HCT116 (cell line): Measurements from ENCODE around the gene STK16. TPM values are rescaled to one million over a fixed set of nuclear protein-coding genes. Genes with fewer than 3 reads are reported as not detected.

Experiments used
- ATAC-seq: fragments of 200-7000 bp; cut with Tn5 transposase; 2 replicates; pipeline ENCODE4 v1.9.1; 2020; ENCODE audit warnings: mild to moderate bottlenecking, moderate library complexity
- BruUV-seq: library from RNA; stranded (reverse); fragments of 400-500 nt; replicated peaks from 2 replicates; lab custom pipeline; 2021; lab: Mats Ljungman, UMichigan
- CTCF ChIA-PET: fragments of 300-600 bp; sonication (Branson Sonifier 250); formaldehyde crosslinking; loops from one replicate; lab custom pipeline; 2021; ENCODE audit warnings: antibody characterized with exemption; lab: Charles Lee
- POLR2A ChIA-PET: fragments of 300-600, 350-600 bp; sonication (Branson Sonifier 250); formaldehyde crosslinking; loops from one replicate; lab custom pipeline; 2021; ENCODE audit warnings: antibody characterized with exemption; lab: Charles Lee
- RAD21 ChIA-PET, 2 experiments: fragments of 300-600 bp; sonication (Branson Sonifier 250); formaldehyde crosslinking; loops; one replicate each; lab custom pipeline; 2023; ENCODE audit warnings: low total read pairs in 2 of 2; ENCODE audit not compliant: uncharacterized antibody in 2 of 2, unreplicated experiment in 2 of 2, low non-redundant PET in 1 of 2; lab: Charles Lee
- DNase-seq: peaks from one replicate; pipeline ENCODE4 v3.0.0-alpha.2; 2010; ENCODE audit warnings: low read depth, low spot score
- H2AFZ ChIP-seq: fragments of 200-600 bp; shearing (Covaris generic), sonication (generic); 2 replicates; pipeline ENCODE4 v1.6.1; 2017; ENCODE audit warnings: low read depth, mixed run types, mixed read lengths, antibody characterized with exemption, low read length; ENCODE audit not compliant: poor library complexity, severe bottlenecking
- H3K27ac ChIP-seq: 2 replicates; pipeline ENCODE4 v1.5.1; 2012; ENCODE audit warnings: low read depth, low read length
- H3K27me3 ChIP-seq: fragments of 200-600 bp; sonication (generic); 2 replicates; pipeline ENCODE4 v1.6.1; 2016; ENCODE audit warnings: mixed run types, low read length, mixed read lengths; ENCODE audit not compliant: insufficient read depth
- H3K36me3 ChIP-seq, 2 experiments: fragments of 200-500 bp in 1 of 2; fragments of 200-600 bp in 1 of 2; sonication (Bioruptor generic) in 1 of 2; sonication (generic) in 1 of 2; 2 replicates each; pipeline versions ENCODE4 v1.5.1 to v1.6.1; 2014 to 2016; ENCODE audit warnings: low read length in 2 of 2, inconsistent platforms in 1 of 2, mixed read lengths in 1 of 2, mixed run types in 1 of 2; ENCODE audit not compliant: insufficient read depth in 2 of 2, control insufficient read depth in 1 of 2
- H3K4me1 ChIP-seq, 2 experiments: fragments of 200-600 bp in 1 of 2; sonication (generic) in 1 of 2; 2 replicates each; pipeline versions ENCODE4 v1.5.1 to v1.6.1; 2012 to 2017; ENCODE audit warnings: low read length in 2 of 2, inconsistent platforms in 1 of 2, mild to moderate bottlenecking in 1 of 2, mixed read lengths in 1 of 2, mixed run types in 1 of 2, moderate library complexity in 1 of 2; ENCODE audit not compliant: insufficient read depth in 2 of 2, control insufficient read depth in 1 of 2
- H3K4me2 ChIP-seq: fragments of 200-600 bp; sonication (generic); 2 replicates; pipeline ENCODE4 v1.6.1; 2017; ENCODE audit warnings: mixed run types, low read length, mixed read lengths
- H3K4me3 ChIP-seq, 2 experiments: fragments of 200-600 bp in 1 of 2; sonication (generic) in 1 of 2; replicated peaks in 1 of 2; 2 replicates each; pipeline ENCODE4 v1.5.1; 2011 to 2016; ENCODE audit warnings: low read length in 2 of 2, control low read depth in 1 of 2, low read depth in 1 of 2, mild to moderate bottlenecking in 1 of 2, mixed read lengths in 1 of 2, mixed run types in 1 of 2
- H3K79me2 ChIP-seq: fragments of 200-600 bp; sonication (generic); 2 replicates; pipeline ENCODE4 v1.6.1; 2017; ENCODE audit warnings: mild to moderate bottlenecking, mixed run types, low read length, moderate library complexity, mixed read lengths; ENCODE audit not compliant: insufficient read depth
- H3K9ac ChIP-seq: fragments of 200-600 bp; sonication (generic); 2 replicates; pipeline ENCODE4 v1.6.1; 2016; ENCODE audit warnings: low read length, mixed read lengths
- H3K9me2 ChIP-seq: fragments of 200-600 bp; sonication (generic), shearing (Covaris generic); 2 replicates; pipeline ENCODE4 v1.6.1; 2017; ENCODE audit warnings: mixed run types, mild to moderate bottlenecking, moderate library complexity; ENCODE audit not compliant: insufficient read depth
- H3K9me3 ChIP-seq, 2 experiments: fragments of 200-500 bp in 1 of 2; fragments of 200-600 bp in 1 of 2; sonication (Bioruptor generic) in 1 of 2; sonication (generic) in 1 of 2; 2 replicates each; pipeline ENCODE4 v1.6.1; 2014 to 2017; ENCODE audit warnings: low read length in 2 of 2, mixed read lengths in 2 of 2, inconsistent platforms in 1 of 2, low read depth in 1 of 2, mild to moderate bottlenecking in 1 of 2, mixed run types in 1 of 2, moderate library complexity in 1 of 2; ENCODE audit not compliant: control insufficient read depth in 1 of 2, insufficient read depth in 1 of 2
- H4K20me1 ChIP-seq: fragments of 200-600 bp; sonication (generic), shearing (Covaris generic); 2 replicates; pipeline ENCODE4 v1.6.1; 2017; ENCODE audit warnings: mixed run types, mild to moderate bottlenecking, moderate library complexity; ENCODE audit not compliant: insufficient read depth
- CBX3 ChIP-seq: IDR thresholded peaks from 2 replicates; pipeline ENCODE4 v1.6.1; 2012; ENCODE audit warnings: low read depth
- CEBPB ChIP-seq: IDR thresholded peaks from 2 replicates; pipeline ENCODE4 v1.6.1; 2012; ENCODE audit warnings: low read depth
- EGR1 ChIP-seq: IDR thresholded peaks from 2 replicates; pipeline ENCODE4 v1.6.1; 2012; ENCODE audit warnings: low read depth
- ELF1 ChIP-seq: IDR thresholded peaks from 2 replicates; pipeline ENCODE4 v1.6.1; 2012; ENCODE audit warnings: low read depth, borderline replicate concordance
- EZH2 ChIP-seq: fragments of 200-600 bp; sonication (generic); IDR thresholded peaks from 2 replicates; pipeline ENCODE4 v1.6.1; 2017; ENCODE audit warnings: antibody characterized with exemption, mixed run types
- FOSL1 ChIP-seq: IDR thresholded peaks from 2 replicates; pipeline ENCODE4 v1.6.1; 2012; ENCODE audit warnings: low read depth
- JUND ChIP-seq: IDR thresholded peaks from 2 replicates; pipeline ENCODE4 v1.6.1; 2012
- POLR2A ChIP-seq: IDR thresholded peaks from 2 replicates; pipeline ENCODE4 v1.7.0; 2011; ENCODE audit warnings: borderline replicate concordance; ENCODE audit not compliant: insufficient read depth, insufficient read length; ENCODE audit errors: extremely low read depth
- RAD21 ChIP-seq: IDR thresholded peaks from 2 replicates; pipeline ENCODE4 v1.6.1; 2012; ENCODE audit warnings: low read depth, mild to moderate bottlenecking
- SP1 ChIP-seq: IDR thresholded peaks from 2 replicates; pipeline ENCODE4 v1.6.1; 2012; ENCODE audit warnings: low read depth
- SRF ChIP-seq: IDR thresholded peaks from 2 replicates; pipeline ENCODE4 v1.6.1; 2012; ENCODE audit warnings: low read depth
- TCF7L2 ChIP-seq: IDR thresholded peaks from 2 replicates; pipeline ENCODE4 v1.7.0; 2011; ENCODE audit warnings: borderline replicate concordance, inconsistent platforms; ENCODE audit not compliant: insufficient read depth, insufficient read length; ENCODE audit errors: extremely low read depth
- YY1 ChIP-seq: IDR thresholded peaks from 2 replicates; pipeline ENCODE4 v1.6.1; 2011; ENCODE audit warnings: low read length, low read depth, moderate library complexity, mild to moderate bottlenecking; ENCODE audit not compliant: insufficient replicate concordance; ENCODE audit errors: extremely low read depth
- intact Hi-C: fragments of 100-400 bp; cut with micrococcal nuclease; formaldehyde crosslinking; loops from 2 replicates; pipeline ENCODE4 v1.10.0; 2022
- total RNA-seq: library from RNA; stranded (reverse); gene quantifications from one replicate; pipeline ENCODE4 v1.2.1, GENCODE V29; 2021; ENCODE audit not compliant: unreplicated experiment
- TF ChIP-seq, protein P1 (sequence below): IDR thresholded peaks from 2 replicates; pipeline ENCODE4 v1.6.1; 2012
- TF ChIP-seq, protein P2 (sequence below): IDR thresholded peaks from 2 replicates; pipeline ENCODE4 v1.6.1; 2011; ENCODE audit warnings: mild to moderate bottlenecking, low read length, moderate library complexity; ENCODE audit not compliant: insufficient replicate concordance; ENCODE audit errors: extremely low read depth
- TF ChIP-seq, protein P3 (sequence below), 3 experiments: fragments of 200-600 bp in 1 of 3; sonication (generic) in 1 of 3; IDR thresholded peaks in 2 of 3; conservative IDR thresholded peaks in 1 of 3; 2 replicates each; pipeline ENCODE4 v1.5.1; 2012 to 2017; ENCODE audit warnings: low read depth in 2 of 3, low read length in 2 of 3, antibody characterized with exemption in 1 of 3, borderline replicate concordance in 1 of 3, control low read depth in 1 of 3, mild to moderate bottlenecking in 1 of 3, mixed read lengths in 1 of 3, mixed run types in 1 of 3, moderate library complexity in 1 of 3; ENCODE audit not compliant: insufficient read depth in 1 of 3
- TF ChIP-seq, protein P4 (sequence below): IDR thresholded peaks from 2 replicates; pipeline ENCODE4 v1.6.1; 2012
- TF ChIP-seq, protein P5 (sequence below): IDR thresholded peaks from 2 replicates; pipeline ENCODE4 v1.6.1; 2012; ENCODE audit warnings: low read depth

STK16 gene
- total RNA-seq, 1 experiment from 2014 or later: 31.4 TPM

DNA sequence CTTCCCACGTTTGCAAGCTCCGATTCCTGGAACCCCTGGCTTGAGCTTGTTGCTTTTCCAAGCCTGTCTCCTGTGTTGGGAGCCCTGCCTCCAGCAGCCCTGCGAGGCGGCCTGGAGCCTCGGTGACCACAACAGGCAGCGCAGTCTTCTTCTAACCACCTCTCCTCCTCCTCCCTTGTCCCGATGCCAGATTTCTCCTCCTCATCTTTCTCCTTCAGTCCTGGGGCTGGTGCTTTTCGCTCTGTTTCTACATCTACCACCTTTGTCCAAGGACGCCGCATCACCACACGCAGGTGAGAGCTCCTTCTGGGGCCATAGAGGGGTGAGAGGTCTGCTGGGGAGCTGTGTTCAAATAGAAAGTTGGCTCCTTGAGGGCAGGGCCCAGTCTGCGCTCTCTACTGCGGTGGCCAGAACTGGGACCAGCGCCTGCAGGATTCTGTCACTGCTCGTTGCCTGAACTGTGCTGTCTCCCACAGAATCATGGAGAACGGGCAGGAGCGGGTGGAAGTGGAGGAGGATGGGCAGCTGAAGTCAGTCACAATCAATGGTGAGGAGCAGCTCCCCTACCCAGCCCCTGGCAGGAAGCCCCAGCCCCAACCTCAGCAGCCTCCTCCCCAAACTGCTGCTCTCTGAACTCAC is 37.8 kb downstream of the STK16 start:
- H3K36me3 ChIP-seq: no peaks in the 10 kb centered on the region
- no peaks in the 10 kb centered on the region for H3K79me2 ChIP-seq
- DNase-seq: no peak
- peaks cover 22 to 33% of the 10 kb centered on the region in 2 experiments for H3K4me1 ChIP-seq
- ChIA-PET CTCF (interaction anchor here (2.2 kb wide), 1 partner anchor 12 kb away, joined by 8 read pairs; no protein-coding TSS in a partner anchor), POLR2A (interaction anchor here (1.4 kb wide), 1 partner anchor 9 kb away, joined by 3 read pairs; no protein-coding TSS in a partner anchor), RAD21 (no interaction called here)
- no peaks in the 10 kb centered on the region for H3K9me2 ChIP-seq
- no peak overlapping the region for H3K4me2 ChIP-seq
- H3K9me3 ChIP-seq: no peaks in the 10 kb centered on the region
- H3K27ac ChIP-seq: no peak overlapping the region; the same call in 1 of the 2 replicates
- H4K20me1 ChIP-seq: no peaks in the 10 kb centered on the region
- no peak overlapping the region for H3K4me3 ChIP-seq
- no peak for TF ChIP-seq EZH2
- TF ChIP-seq, protein P1, sequence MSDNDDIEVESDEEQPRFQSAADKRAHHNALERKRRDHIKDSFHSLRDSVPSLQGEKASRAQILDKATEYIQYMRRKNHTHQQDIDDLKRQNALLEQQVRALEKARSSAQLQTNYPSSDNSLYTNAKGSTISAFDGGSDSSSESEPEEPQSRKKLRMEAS: no peak
- no peak for TF ChIP-seq SRF
- TF ChIP-seq YY1: no peak
- TF ChIP-seq, protein P2, sequence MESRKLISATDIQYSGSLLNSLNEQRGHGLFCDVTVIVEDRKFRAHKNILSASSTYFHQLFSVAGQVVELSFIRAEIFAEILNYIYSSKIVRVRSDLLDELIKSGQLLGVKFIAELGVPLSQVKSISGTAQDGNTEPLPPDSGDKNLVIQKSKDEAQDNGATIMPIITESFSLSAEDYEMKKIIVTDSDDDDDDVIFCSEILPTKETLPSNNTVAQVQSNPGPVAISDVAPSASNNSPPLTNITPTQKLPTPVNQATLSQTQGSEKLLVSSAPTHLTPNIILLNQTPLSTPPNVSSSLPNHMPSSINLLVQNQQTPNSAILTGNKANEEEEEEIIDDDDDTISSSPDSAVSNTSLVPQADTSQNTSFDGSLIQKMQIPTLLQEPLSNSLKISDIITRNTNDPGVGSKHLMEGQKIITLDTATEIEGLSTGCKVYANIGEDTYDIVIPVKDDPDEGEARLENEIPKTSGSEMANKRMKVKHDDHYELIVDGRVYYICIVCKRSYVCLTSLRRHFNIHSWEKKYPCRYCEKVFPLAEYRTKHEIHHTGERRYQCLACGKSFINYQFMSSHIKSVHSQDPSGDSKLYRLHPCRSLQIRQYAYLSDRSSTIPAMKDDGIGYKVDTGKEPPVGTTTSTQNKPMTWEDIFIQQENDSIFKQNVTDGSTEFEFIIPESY: no peak
- no peak for TF ChIP-seq ELF1
- TF ChIP-seq TCF7L2: no peak
- no peak for TF ChIP-seq CEBPB
- TF ChIP-seq JUND: no peak
- TF ChIP-seq CBX3: no peak
- no peak for TF ChIP-seq FOSL1
- TF ChIP-seq, protein P3, sequence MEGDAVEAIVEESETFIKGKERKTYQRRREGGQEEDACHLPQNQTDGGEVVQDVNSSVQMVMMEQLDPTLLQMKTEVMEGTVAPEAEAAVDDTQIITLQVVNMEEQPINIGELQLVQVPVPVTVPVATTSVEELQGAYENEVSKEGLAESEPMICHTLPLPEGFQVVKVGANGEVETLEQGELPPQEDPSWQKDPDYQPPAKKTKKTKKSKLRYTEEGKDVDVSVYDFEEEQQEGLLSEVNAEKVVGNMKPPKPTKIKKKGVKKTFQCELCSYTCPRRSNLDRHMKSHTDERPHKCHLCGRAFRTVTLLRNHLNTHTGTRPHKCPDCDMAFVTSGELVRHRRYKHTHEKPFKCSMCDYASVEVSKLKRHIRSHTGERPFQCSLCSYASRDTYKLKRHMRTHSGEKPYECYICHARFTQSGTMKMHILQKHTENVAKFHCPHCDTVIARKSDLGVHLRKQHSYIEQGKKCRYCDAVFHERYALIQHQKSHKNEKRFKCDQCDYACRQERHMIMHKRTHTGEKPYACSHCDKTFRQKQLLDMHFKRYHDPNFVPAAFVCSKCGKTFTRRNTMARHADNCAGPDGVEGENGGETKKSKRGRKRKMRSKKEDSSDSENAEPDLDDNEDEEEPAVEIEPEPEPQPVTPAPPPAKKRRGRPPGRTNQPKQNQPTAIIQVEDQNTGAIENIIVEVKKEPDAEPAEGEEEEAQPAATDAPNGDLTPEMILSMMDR (IDR thresholded peaks at IDR 0.05 in 2 of 3, conservative IDR thresholded peaks at IDR 0.05 in 1 of 3; ENCODE audit: borderline replicate concordance in 1 of 3, insufficient read depth in 1 of 3, low read depth in 2 of 3, low read length in 2 of 3): no peak
- TF ChIP-seq, protein P4, sequence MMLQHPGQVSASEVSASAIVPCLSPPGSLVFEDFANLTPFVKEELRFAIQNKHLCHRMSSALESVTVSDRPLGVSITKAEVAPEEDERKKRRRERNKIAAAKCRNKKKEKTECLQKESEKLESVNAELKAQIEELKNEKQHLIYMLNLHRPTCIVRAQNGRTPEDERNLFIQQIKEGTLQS: no peak
- TF ChIP-seq POLR2A: no peak
- no peak for TF ChIP-seq SP1
- TF ChIP-seq EGR1: no peak
- no peak for TF ChIP-seq RAD21
- TF ChIP-seq, protein P5, sequence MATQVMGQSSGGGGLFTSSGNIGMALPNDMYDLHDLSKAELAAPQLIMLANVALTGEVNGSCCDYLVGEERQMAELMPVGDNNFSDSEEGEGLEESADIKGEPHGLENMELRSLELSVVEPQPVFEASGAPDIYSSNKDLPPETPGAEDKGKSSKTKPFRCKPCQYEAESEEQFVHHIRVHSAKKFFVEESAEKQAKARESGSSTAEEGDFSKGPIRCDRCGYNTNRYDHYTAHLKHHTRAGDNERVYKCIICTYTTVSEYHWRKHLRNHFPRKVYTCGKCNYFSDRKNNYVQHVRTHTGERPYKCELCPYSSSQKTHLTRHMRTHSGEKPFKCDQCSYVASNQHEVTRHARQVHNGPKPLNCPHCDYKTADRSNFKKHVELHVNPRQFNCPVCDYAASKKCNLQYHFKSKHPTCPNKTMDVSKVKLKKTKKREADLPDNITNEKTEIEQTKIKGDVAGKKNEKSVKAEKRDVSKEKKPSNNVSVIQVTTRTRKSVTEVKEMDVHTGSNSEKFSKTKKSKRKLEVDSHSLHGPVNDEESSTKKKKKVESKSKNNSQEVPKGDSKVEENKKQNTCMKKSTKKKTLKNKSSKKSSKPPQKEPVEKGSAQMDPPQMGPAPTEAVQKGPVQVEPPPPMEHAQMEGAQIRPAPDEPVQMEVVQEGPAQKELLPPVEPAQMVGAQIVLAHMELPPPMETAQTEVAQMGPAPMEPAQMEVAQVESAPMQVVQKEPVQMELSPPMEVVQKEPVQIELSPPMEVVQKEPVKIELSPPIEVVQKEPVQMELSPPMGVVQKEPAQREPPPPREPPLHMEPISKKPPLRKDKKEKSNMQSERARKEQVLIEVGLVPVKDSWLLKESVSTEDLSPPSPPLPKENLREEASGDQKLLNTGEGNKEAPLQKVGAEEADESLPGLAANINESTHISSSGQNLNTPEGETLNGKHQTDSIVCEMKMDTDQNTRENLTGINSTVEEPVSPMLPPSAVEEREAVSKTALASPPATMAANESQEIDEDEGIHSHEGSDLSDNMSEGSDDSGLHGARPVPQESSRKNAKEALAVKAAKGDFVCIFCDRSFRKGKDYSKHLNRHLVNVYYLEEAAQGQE: no peak
- TF ChIP-seq, all 23 proteins: peak for 0
- BruUV-seq: no TSS peak
- ATAC-seq: no peak
- no peak overlapping the region for H2AFZ ChIP-seq
- no peak overlapping the region for H3K9ac ChIP-seq
- intact Hi-C loops: no loop called here
- H3K27me3 ChIP-seq: no peaks in the 10 kb centered on the region
